GOT3 (cell line): Measurements from ENCODE around the gene PLIN1.

Experiments used
- DNase-seq: peaks from one replicate; lab custom pipeline; 2025; ENCODE audit warnings: mixed read lengths; lab: John Stamatoyannopoulos, UW

PLIN1 gene

GRCh38 chr15:89652666-89653065 is 26.5 kb downstream of the PLIN1 start:
- no peak for DNase-seq

- no peak for DNase-seq
Measured at GRCh38 chr15:89652131-89652530, 27.0 kb downstream of the PLIN1 start.

GRCh38 chr15:89649716-89650115 is 29.5 kb downstream of the PLIN1 start:
- no peak for DNase-seq

GRCh38 chr15:89649013-89649625 is 30.0 kb downstream of the PLIN1 start:
- DNase-seq: no peak

GRCh38 chr15:89648106-89649012 is 30.8 kb downstream of the PLIN1 start:
- DNase-seq: no peak

GRCh38 chr15:89647191-89647851 is 31.8 kb downstream of the PLIN1 start:
- DNase-seq: no peak

GRCh38 chr15:89646416-89647141 is 32.6 kb downstream of the PLIN1 start:
- DNase-seq: no peak

GRCh38 chr15:89645680-89646079 is 33.5 kb downstream of the PLIN1 start:
- DNase-seq: no peak

- DNase-seq: no peak
Measured at GRCh38 chr15:89642106-89642505, 37.1 kb downstream of the PLIN1 start.

GRCh38 chr15:89641053-89641452 is 38.1 kb downstream of the PLIN1 start:
- DNase-seq: no peak

GRCh38 chr15:89640245-89640644 is 38.9 kb downstream of the PLIN1 start:
- DNase-seq: no peak

- DNase-seq: no peak
Measured at GRCh38 chr15:89633585-89633984, 45.6 kb downstream of the PLIN1 start.

- no peak for DNase-seq
Measured at GRCh38 chr15:89632563-89633430, 46.4 kb downstream of the PLIN1 start.

- no peak for DNase-seq
Measured at GRCh38 chr15:89631902-89632264, 47.3 kb downstream of the PLIN1 start.

GRCh38 chr15:89630974-89631901 is 47.9 kb downstream of the PLIN1 start:
- no peak for DNase-seq

- no peak for DNase-seq
Measured at GRCh38 chr15:89630260-89630659, 48.9 kb downstream of the PLIN1 start.

GRCh38 chr15:89629829-89630228 is 49.3 kb downstream of the PLIN1 start:
- no peak for DNase-seq

- DNase-seq: no peak
Measured at GRCh38 chr15:89628806-89629715, 50.1 kb downstream of the PLIN1 start.

- no peak for DNase-seq
Measured at GRCh38 chr15:89628301-89628700, 50.9 kb downstream of the PLIN1 start.
